SK-N-MC (cell line): Measurements from ENCODE around the gene EVL.

ENCODE experiments used
- EZH2 ChIP-seq: fragments of 200-600 bp; sonication (generic); IDR thresholded peaks from one replicate; pipeline ENCODE4 v1.6.1; 2017; ENCODE audit warnings: antibody characterized with exemption
- FOXP2 ChIP-seq: optimal IDR thresholded peaks from 2 replicates; pipeline ENCODE3; 2011; ENCODE audit warnings: mild to moderate bottlenecking, moderate library complexity; ENCODE audit not compliant: insufficient read depth; ENCODE audit errors: extremely low read length, control extremely low read depth
- POLR2AphosphoS5 ChIP-seq: IDR thresholded peaks from 2 replicates; pipeline ENCODE4 v1.6.1; 2012; ENCODE audit warnings: mild to moderate bottlenecking, low read depth, low read length, borderline replicate concordance

- TF ChIP-seq EZH2 (no peak), POLR2AphosphoS5 (no peak), FOXP2 (no peak)
Observed at GRCh38 chr14:100051543-100051942, 13.7 kb upstream of the EVL start.
